ENCODE results near the gene TTLL9. TPM values are rescaled to one million over a fixed set of nuclear protein-coding genes. Genes with fewer than 3 reads are reported as not detected.

Gene TTLL9
- total RNA-seq, 1 donor, result 0.09 TPM

- DNase-seq (ENCODE audit: low read depth), result no peak
- no peak for TF ChIP-seq CTCF (IDR thresholded peaks at IDR 0.05; ENCODE audit: insufficient read depth, low read length)
- no peak within 1 kb of the TSS for H3K4me3 ChIP-seq (ENCODE audit: low read depth, low read length)
Observed at GRCh38 chr20:31967830-31968249, 97.4 kb downstream of the TTLL9 start, which contains the start of gene XKR7. Gene XKR7, plus strand, starts transcription at chr20:31968151. Its CDS starts 25 bp downstream, at chr20:31968176.

- no peak for TF ChIP-seq CTCF (IDR thresholded peaks at IDR 0.05; ENCODE audit: insufficient read depth, low read length)
- no peak overlapping the region for H3K4me3 ChIP-seq (ENCODE audit: low read depth, low read length)
- DNase-seq (ENCODE audit: low read depth), result peak; percentile 60
Observed at GRCh38 chr20:31968291-31969126, 98.1 kb downstream of the TTLL9 start.

GRCh38 chr20:31969991-31970390 lies 99.6 kb downstream of the TTLL9 start:
- H3K4me3 ChIP-seq (ENCODE audit: low read depth, low read length), result no peak overlapping the region
- TF ChIP-seq CTCF (IDR thresholded peaks at IDR 0.05; ENCODE audit: insufficient read depth, low read length), result no peak
- DNase-seq (ENCODE audit: low read depth), result no peak

- no peak overlapping the region for H3K4me3 ChIP-seq (ENCODE audit: low read depth, low read length)
- no peak for DNase-seq (ENCODE audit: low read depth)
- no peak for TF ChIP-seq CTCF (IDR thresholded peaks at IDR 0.05; ENCODE audit: insufficient read depth, low read length)
Observed at GRCh38 chr20:31972471-31973021, 102.1 kb downstream of the TTLL9 start.

GRCh38 chr20:31974296-31974695 lies 103.9 kb downstream of the TTLL9 start:
- H3K4me3 ChIP-seq (ENCODE audit: low read depth, low read length), result no peak overlapping the region
- DNase-seq (ENCODE audit: low read depth), result no peak
- no peak for TF ChIP-seq CTCF (IDR thresholded peaks at IDR 0.05; ENCODE audit: insufficient read depth, low read length)

GRCh38 chr20:31974951-31975487 lies 104.6 kb downstream of the TTLL9 start:
- no peak for DNase-seq (ENCODE audit: low read depth)
- no peak overlapping the region for H3K4me3 ChIP-seq (ENCODE audit: low read depth, low read length)
- no peak for TF ChIP-seq CTCF (IDR thresholded peaks at IDR 0.05; ENCODE audit: insufficient read depth, low read length)

All from fibroblast of the aortic adventitia (primary cell).